ENCODE data around the gene SPECC1L.

Gene SPECC1L

DNA sequence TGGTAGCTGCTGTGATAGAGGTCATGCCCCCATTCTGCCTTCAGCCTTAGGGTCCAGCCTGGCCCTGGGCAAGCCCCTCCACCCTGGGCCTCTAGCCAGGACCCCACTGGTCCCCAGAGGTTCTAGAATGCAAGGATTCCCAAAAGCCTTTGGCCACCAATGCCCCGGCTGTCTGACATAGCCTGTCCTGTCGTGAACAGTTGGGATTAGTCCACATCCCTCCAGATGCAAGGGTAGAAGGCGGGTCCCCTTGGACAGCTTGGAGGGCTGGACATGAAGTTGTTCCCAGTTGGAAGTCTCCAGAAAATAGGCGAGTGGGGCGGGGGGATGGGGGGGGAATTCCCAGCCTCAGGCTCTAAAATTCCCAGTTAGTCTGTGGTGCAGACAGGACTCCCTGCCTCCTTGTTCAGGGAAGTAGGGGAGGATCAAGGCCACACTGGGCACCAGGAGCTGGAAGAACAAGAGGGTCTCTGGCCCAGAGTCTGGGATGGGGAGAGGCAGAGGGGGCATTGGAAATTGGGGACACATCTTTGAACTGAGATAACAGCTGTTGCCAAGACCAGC, 151.6 kb downstream of the SPECC1L start:
- TF ChIP-seq, protein P1, sequence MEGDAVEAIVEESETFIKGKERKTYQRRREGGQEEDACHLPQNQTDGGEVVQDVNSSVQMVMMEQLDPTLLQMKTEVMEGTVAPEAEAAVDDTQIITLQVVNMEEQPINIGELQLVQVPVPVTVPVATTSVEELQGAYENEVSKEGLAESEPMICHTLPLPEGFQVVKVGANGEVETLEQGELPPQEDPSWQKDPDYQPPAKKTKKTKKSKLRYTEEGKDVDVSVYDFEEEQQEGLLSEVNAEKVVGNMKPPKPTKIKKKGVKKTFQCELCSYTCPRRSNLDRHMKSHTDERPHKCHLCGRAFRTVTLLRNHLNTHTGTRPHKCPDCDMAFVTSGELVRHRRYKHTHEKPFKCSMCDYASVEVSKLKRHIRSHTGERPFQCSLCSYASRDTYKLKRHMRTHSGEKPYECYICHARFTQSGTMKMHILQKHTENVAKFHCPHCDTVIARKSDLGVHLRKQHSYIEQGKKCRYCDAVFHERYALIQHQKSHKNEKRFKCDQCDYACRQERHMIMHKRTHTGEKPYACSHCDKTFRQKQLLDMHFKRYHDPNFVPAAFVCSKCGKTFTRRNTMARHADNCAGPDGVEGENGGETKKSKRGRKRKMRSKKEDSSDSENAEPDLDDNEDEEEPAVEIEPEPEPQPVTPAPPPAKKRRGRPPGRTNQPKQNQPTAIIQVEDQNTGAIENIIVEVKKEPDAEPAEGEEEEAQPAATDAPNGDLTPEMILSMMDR (IDR thresholded peaks at IDR 0.05; ENCODE audit: low read depth, low read length) = no peak
- no peak overlapping the region for H3K4me3 ChIP-seq (ENCODE audit: low read depth, low read length)

DNA sequence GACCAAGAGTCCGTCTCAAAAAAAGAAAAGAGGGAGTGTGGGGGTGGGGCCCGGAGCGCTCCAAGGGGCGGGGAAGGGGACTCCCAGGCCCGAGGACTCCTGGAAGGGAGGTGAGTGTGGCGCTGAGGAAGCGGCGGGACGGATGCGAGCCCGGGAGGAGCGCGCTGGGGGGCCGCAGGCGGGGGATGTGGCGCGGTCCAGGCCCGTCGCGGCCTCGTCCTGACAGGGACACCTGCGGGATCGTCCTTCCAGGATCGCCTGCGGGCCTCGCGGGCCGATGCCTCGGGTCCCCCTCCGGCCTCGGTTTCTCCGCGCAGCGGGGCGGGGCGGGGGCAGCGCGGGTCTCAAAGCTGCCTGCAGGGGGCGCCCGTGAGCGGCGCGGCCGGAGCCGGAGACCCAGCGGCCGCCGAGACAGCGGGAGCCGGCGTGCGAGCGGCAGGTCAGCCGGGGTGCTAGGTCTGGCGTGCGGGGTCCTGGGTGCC, 152.9 kb downstream of the SPECC1L start:
- TF ChIP-seq, protein P1 (IDR thresholded peaks at IDR 0.05; ENCODE audit: low read depth, low read length) = peak; percentile 63
- peak overlapping the region; percentile 54 for H3K4me3 ChIP-seq (ENCODE audit: low read depth, low read length)

DNA sequence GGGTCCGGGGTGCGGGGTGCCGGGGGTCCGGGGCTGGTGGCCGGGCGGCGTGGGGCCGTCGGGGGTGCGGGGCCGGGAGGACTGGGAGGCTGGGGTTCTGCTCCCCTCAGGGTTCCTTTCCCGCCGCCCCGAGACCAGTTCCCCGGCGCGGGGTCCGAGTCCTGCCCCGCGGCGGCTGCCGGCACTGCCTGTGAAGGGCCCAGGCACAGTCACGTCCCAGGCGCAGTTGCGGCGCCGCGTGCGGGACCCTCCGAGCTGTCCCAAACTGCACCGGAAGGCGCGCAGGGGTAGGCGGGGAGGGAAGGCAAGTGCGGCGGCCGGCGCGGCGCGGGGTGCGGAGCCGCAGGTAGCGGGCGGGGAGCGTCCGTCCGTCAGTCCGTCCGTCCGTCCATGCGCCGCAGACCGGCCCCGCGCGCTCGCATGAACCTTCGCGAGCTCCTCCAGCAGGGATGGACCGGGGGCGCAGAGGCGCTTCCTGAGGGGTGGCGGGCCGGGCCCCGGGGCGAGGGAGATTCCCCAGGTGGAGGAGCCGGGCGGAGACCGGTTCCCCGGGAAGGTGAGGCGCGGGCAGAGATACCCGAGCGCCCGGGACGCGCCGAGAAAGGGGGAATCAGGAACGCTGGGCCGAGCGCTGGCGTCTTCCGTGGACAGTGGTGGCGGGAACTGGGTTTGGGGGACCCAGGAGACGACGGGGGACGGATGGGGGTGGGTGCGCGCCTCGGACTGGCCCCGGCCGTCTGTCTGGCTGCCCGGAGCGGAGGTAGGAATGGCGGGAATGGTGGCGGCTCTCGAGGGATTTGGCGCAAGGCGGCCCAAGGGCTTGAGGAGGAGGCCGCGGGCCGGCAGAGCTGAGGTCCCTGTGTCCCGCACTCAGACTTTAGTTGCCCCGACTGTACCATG, 153.6 kb downstream of the SPECC1L start:
- H3K4me3 ChIP-seq (ENCODE audit: low read depth, low read length) = peak overlapping the region; percentile 54
- TF ChIP-seq, protein P1 (IDR thresholded peaks at IDR 0.05; ENCODE audit: low read depth, low read length) = no peak

DNA sequence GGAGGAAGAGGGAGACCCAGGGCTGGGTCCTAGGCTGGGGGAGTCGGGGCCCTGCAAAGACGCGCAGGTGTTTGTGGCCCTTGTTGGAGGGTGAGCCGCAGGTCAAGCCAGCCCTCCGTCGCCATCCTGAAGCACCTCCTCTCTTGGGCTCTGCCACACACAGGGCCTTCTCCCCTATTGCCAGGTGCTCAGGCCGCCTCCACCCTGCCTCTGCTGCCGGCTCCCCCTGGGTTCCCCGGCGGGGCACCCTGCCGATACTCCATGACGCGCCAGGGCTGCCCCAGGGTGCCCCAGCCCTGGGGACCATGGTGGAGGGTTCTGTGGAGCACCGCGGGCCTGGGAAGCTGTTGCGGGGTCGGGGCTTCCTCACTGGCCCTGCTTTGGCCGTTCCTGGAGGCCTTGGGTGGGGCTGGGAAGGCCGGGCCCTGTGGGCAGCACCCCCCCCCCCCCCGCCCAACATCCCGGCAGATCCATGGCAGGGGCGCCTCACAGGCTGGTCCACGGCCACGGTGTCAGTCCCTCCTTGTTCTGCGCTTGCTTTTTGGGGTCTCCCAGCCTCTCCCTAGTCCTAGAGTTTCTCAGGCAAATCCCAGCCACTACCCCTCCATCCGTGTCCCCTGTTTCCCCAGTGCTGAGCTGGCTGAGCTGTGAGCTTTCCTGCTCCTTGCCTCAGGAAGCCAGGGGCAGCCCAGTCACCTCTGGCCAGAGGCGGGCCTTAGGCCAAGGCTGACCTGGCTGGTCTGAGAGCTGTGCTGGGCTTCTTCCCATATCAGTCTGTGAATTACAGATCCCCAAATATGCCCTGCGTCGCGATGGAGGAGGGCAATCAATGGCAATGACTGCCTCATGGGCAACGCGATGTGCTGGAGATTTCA, 154.5 kb downstream of the SPECC1L start:
- TF ChIP-seq, protein P1 (IDR thresholded peaks at IDR 0.05; ENCODE audit: low read depth, low read length) = no peak
- H3K4me3 ChIP-seq (ENCODE audit: low read depth, low read length) = no peak overlapping the region

DNA sequence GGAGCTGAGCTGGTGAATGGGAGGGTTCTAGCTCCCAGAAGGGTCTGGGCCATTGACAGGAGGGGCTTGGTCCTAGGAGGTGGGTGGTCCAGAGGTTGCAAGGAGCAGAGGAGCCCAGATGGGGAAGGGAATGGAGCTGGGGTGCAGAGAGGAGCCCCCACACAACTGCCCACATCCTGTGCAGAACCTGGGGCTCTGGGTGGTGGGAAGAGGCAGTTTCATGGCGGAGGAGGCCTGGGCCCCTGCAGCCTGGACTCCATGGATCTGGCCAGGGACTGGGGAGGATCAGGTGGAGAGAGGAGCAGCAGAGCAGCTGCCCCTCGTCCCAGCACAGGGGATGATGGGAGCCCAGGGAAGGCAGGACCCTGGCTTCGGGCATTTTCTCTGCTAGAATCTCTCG, 155.8 kb downstream of the SPECC1L start:
- TF ChIP-seq, protein P1 (IDR thresholded peaks at IDR 0.05; ENCODE audit: low read depth, low read length) = no peak
- no peak overlapping the region for H3K4me3 ChIP-seq (ENCODE audit: low read depth, low read length)

DNA sequence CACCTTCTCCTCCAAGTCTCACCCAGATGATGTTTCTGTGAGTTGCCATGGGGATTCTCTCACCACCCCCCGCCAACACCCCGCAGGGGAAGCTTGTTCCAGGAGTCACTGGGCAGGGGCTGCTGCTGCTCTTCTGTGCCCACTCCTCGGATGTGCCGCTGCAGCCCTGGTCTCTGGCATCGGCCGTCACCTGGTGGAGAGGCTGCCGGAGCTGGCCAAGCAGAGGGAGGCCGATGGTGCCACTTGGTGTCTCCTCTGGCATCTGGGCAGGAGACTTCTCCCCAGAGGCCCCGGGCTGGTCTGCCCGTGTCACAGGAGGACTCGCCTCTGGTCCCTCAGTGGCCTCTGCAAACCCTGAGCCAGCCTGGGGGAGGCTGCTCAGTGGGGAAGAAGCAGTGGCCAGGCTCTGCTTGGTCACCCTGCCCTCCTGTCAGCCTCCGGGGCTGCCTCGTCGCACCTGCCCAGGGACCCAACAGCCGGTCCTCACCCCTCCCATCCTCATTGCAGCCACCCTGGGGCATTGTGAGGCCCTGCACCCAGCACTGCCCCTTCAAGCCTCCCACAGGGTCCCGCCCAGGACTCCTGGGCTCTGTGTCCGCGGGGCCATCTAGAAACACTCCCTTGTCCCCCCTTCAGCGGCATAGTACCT, 156.3 kb downstream of the SPECC1L start:
- no peak overlapping the region for H3K4me3 ChIP-seq (ENCODE audit: low read depth, low read length)
- TF ChIP-seq, protein P1 (IDR thresholded peaks at IDR 0.05; ENCODE audit: low read depth, low read length) = no peak
